Myocyte (in vitro differentiated cells): ENCODE measurements around the gene PLOD3. TPM values are rescaled to one million over a fixed set of nuclear protein-coding genes. Genes with fewer than 3 reads are reported as not detected.
"Not testable (repeated sequence)": the region's sequence is repeated elsewhere in the genome, so short reads cannot be mapped to it uniquely, and the experiment has no call there.

Experiments
- DNase-seq: peaks from one replicate; pipeline ENCODE4 v3.0.0-alpha.2; 2012; ENCODE audit warnings: low read depth
- polyA plus RNA-seq: library from polyadenylated mRNA; unstranded; fragments of >200 nt; gene quantifications from one replicate; pipeline ENCODE4 v1.2.1, GENCODE V29; 2012; ENCODE audit warnings: missing spikeins
- total RNA-seq: library from RNA; depleted of rRNA; stranded (reverse); fragments of >200 nt; gene quantifications from 2 replicates; pipeline ENCODE4 v1.2.3, GENCODE V29; 2014

PLOD3 gene, protein sequence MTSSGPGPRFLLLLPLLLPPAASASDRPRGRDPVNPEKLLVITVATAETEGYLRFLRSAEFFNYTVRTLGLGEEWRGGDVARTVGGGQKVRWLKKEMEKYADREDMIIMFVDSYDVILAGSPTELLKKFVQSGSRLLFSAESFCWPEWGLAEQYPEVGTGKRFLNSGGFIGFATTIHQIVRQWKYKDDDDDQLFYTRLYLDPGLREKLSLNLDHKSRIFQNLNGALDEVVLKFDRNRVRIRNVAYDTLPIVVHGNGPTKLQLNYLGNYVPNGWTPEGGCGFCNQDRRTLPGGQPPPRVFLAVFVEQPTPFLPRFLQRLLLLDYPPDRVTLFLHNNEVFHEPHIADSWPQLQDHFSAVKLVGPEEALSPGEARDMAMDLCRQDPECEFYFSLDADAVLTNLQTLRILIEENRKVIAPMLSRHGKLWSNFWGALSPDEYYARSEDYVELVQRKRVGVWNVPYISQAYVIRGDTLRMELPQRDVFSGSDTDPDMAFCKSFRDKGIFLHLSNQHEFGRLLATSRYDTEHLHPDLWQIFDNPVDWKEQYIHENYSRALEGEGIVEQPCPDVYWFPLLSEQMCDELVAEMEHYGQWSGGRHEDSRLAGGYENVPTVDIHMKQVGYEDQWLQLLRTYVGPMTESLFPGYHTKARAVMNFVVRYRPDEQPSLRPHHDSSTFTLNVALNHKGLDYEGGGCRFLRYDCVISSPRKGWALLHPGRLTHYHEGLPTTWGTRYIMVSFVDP
- total RNA-seq: 59.0 and 60.8 TPM in 2 replicates
- 110 TPM for polyA plus RNA-seq

GRCh38 chr7:101217388-101218235 is at the start of gene PLOD3, which contains the start of gene ZNHIT1:
TSS of gene PLOD3 (minus strand) at chr7:101217581. CDS start at chr7:101217274, 307 bp downstream.
TSS of gene ZNHIT1 (plus strand) at chr7:101218165. CDS start at chr7:101218196, 31 bp downstream.
- peak; percentile 100 for DNase-seq

DNA sequence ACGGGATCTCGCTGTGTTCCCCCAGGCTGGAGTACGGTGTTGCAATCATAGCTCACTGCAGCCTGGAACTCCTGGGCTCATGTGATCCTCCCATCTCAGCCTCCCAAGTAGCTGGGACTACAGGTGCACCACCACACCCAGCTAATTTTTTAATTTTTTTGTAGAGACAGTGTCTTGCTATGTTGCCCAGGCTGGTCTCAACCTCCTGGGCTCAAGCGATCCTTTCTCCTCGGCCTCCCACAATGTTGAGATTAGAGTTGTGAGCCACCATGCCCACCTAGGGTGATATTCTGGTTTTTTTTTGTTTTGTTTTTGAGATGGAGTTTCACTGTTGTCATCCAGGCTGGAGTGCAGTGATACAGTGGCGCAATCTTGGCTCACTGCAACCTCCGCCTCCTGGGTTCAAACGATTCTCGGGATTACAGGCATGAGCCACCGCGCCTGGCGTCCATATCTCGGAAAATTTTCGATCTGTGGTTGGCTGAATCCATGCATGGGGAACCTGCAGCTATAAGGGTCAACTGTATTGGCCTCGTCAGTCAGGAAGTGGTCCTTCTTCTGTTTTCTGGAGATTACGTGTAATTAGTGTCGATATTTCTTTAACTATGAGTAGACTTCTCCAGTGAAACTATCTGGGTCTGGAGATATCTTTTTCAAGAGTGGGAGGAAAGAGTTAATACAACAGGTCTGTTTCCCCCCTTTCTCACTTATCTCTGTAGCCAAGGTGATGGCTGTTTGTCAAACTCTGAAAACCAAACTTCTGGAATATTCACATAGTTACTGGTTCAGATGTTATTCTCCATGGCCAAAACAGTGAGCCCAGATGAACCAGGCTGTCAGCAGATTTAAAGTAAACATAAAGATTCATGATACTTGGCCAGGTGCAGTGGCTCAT is 48.5 kb upstream of the PLOD3 start:
- no peak for DNase-seq

GRCh38 chr7:101264102-101264706 is 46.8 kb upstream of the PLOD3 start:
- DNase-seq: not testable (repeated sequence)

DNA sequence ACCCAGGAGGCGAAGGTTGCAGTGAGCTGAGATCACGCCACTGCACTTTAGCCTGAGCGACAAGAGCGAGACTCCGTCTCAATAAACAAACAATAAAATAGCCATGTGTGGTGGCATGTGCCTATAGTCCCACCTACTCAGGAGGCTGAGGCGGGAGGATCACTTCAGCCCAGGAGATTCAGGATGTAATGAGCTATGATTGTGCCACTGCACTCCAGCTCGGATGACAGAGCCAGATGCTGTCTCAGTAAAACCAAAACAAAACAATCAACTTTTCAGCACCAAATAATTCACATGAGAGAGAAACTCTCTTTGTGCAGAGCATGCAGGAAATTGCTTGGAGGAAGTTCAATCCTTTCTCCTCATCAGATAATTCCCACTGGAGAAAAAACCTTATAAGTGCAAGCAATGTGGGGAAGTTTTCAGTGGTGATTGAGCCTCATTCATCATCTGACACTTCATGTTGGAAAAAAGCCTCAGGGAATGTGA is 40.9 kb upstream of the PLOD3 start:
- DNase-seq: no peak

GRCh38 chr7:101255796-101256195 is 38.4 kb upstream of the PLOD3 start:
- DNase-seq: no peak

DNA sequence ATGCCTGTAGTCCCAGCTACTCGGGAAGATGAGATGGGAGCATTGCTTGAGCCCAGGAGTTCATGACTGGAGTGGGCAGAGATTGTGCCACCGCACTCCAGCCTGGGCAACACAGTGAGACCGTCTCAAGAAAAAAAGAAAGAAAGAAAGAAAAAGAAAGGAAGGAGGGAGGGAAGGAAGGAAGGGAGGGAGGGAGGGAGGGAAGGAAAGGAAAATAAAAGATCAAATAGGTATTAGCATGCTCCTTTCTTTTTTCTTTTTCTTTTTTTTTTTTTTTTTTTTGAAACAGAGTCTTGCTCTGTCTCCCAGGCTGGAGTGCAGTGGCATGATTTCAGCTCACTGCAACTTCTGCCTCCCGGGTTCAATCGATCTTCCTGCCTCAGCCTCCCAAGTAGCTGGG is 35.8 kb upstream of the PLOD3 start:
- DNase-seq: not testable (repeated sequence)

DNA sequence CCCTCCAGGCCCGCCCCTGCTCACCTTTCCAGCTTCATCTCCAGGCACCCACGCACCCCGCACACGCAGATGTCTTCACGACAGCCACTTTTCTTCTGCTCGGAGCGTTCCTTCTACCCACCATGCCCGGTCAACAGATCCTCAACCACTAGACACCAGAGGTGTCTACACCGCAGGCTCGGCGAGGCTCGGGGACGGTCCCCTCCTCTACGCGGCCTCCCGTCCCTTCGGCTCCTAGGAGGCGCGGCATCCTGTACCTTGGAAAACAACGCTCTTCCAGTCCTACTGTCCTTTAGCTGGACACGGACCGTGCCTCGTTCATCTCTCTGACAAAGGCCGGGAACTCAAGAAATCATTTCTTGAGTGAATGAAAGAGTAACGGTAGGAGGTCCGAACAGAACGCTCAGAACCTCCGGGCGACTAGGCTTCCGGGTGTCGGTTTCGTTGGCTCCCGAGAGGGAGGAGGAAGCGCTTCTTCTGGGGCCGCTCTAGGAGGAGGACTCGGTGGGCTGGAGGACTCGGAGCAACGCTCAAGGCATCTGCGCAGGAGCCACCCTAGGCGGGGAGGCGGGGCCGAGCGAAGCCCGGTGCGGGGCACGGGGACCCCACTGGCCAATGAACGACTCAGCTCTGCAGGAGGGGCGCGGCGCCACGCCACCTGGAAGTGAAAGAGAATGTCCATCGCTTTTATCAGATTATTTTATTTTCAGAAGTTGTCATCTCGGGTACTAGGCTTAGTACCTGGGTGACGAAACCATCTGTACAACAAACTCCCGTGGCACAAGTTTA is 34.7 kb upstream of the PLOD3 start:
- DNase-seq: peak; percentile 100

DNA sequence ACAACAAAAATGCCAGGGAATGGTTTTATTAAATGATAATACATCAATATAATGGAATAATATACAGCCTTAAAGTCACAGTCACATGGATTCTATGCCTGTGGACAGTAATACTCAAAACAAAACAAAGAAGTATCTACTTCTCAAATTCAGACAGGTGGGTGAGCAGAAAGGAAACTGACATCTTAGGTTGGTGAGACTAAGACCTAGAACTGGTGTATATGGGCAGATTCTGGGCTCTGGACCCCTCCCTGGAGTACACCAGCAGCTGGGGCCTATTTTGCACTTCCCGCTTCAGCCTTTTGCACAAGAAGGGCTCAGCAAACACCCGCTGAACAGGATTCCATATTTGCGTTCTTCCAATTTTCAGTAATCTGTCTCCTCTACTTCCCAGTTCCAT is 32.9 kb upstream of the PLOD3 start:
- no peak for DNase-seq

- no peak for DNase-seq
Measured at GRCh38 chr7:101248276-101248675, 30.9 kb upstream of the PLOD3 start.

DNA sequence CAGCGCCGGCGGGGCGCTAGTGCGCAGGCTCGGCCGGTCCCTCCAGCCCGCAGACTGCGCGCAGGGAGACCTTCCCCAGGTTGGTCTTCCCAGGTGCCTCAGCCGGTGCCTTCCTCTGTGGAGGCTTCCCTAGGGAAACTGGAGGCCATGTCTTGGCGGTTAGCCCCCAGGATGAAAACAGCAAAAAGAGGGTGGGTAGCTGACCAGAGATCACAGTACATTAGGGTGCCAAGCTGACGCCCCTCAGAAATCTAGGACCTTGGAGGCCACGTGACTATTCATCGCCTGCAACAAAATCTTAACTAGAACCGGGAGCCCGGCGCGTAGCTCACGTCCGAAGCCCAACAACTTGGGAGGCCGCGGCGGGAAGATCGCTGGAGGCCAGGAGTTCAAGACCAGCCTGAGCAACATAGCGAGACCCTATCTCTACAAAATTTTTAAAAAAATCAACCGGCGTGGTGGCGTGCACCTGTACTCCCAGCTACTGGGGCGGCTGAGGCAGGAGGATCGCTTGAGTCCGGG is 27.8 kb upstream of the PLOD3 start:
- no peak for DNase-seq

DNA sequence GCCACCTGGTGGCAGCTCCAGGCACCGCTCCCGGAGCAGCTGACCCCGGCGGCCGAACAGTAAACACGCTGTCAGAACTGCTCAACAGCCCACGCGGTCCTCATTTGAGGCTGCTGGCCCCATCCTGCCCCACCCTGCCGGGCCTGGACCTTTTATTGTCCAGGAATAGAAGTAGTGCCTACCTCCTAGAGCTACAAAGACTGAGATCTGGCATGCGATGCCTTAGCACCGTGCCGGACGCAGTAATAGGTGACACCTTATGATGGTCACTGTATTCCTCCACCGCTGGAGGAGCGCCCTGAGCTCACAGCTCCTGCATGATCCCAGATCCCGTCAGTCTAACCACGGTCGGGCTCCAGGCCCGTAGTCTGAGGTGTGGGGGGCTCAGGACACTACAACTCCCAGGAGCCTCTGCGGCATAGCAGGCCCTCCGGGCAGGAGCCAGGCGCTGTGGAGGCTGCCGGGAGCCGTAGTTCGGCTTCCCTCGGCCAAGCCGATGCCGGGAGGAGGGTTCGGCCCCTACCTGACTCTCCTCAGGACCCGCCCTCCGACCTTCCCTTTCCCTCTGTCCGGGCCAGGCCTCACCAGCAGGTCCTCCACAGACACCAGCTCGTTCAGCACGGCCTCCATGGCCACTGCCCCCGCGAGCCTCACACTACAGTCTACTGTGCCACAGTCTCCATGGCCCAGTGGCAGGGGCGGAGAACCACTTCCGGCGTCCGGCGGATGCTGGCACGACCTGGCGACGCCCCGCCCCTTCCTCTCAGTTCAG is 27.2 kb upstream of the PLOD3 start, which contains the start of gene FIS1:
TSS of gene FIS1 (minus strand) at position 707 of the 772 bp plus-strand sequence. CDS start at position 630, 77 bp downstream.
- peak; percentile 95 for DNase-seq

GRCh38 chr7:101243646-101244374 is 26.4 kb upstream of the PLOD3 start:
- no peak for DNase-seq

DNA sequence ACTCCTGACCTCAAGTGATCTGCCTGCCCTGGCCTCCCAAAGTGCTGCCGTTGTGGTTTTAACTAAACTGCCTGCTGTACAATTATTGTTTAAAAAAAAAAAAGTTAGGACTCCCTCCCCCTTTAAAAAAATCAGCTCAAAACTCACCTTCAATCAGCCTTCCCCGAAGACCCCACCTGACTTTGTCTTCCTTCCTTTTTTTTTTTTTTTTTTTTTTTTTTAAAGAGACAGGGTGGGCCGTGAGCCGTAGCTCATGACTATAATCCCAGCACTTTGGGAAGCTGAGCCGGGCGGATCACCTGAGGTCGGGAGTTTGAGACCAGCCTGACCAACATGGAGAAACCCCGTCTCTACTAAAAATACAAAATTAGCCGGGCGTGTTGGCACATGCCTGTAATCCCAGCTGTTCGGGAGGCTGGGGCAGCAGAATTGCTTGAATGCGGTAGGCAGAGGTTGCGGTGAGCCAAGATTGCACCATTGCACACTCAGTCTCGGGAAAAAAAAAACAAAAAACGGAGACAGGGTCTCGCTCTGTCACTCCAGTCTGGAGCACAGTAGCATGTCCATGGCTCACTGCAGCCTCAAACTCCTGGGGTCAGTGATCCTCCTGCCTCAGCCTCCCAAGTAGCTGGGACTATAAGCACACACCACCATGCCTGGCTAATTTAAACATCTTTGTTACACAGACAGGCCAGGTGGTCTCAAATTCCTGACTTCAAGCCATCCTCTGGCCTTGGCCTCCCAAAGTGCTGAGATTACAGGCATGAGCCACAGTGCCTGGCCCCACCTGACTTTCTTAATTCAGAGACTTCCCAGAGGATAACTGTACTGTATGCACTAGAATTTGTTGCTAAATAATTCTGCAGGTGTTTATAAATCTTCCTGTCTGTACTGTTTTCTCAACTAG is 24.3 kb upstream of the PLOD3 start:
- DNase-seq: peak; percentile 35

DNA sequence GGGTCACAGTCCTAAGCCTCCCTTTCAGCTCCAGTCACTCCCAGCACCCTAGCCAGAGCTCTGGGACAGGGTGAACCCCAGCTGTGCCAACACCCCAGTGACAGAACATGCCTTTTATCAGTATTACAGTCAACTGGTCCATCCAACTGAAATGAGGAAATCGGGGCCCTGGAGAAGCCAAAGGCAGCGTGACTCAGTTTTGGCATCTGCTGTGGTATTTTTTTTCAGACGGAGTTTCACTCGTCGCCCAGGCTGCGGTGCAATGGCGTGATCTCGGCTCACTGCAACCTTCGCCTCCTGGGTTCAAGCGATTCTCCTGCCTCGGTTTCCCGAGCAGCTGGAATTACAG is 23.6 kb upstream of the PLOD3 start:
- no peak for DNase-seq

GRCh38 chr7:101240226-101241014 is 23.0 kb upstream of the PLOD3 start:
- no peak for DNase-seq

DNA sequence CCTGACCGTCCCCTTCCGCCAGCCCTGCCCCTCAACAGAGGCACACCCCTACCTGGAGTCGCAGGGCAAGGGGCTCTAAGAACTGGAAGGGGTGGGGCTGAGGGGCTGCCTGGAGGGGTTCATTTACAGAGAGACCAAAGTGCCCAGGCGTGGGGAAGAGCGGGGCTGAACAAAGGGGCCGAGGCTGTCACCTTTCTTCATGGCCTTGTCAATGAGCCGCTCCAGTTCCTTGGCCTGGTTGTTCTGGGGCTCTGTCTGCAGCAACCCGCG is 22.5 kb upstream of the PLOD3 start:
- DNase-seq: no peak
